ENCODE data around the gene PPM1K.

PPM1K gene

GRCh38 chr4:88276952-88277710 lies 7.2 kb downstream of the PPM1K start:
- DNase-seq (ENCODE audit: low spot score) = no peak

GRCh38 chr4:88275949-88276515 lies 8.3 kb downstream of the PPM1K start:
- DNase-seq (ENCODE audit: low spot score) = no peak

GRCh38 chr4:88275516-88275915 lies 8.8 kb downstream of the PPM1K start:
- DNase-seq (ENCODE audit: low spot score) = no peak

- no peak for DNase-seq (ENCODE audit: low spot score)
Measured at GRCh38 chr4:88268913-88269312, 15.4 kb downstream of the PPM1K start.

GRCh38 chr4:88264336-88264735 lies 20.0 kb downstream of the PPM1K start:
- no peak for DNase-seq (ENCODE audit: low spot score)

GRCh38 chr4:88257726-88258125 lies 26.6 kb downstream of the PPM1K start:
- no peak for DNase-seq (ENCODE audit: low spot score)

- no peak for DNase-seq (ENCODE audit: low spot score)
Measured at GRCh38 chr4:88255111-88255510, 29.2 kb downstream of the PPM1K start.

- no peak for DNase-seq (ENCODE audit: low spot score)
Measured at GRCh38 chr4:88251924-88252323, 32.4 kb downstream of the PPM1K start.

- DNase-seq (ENCODE audit: low spot score) = no peak
Measured at GRCh38 chr4:88247148-88247547, 37.2 kb downstream of the PPM1K start.

GRCh38 chr4:88246600-88246999 lies 37.8 kb downstream of the PPM1K start:
- no peak for DNase-seq (ENCODE audit: low spot score)

GRCh38 chr4:88244816-88245579 lies 39.4 kb downstream of the PPM1K start:
- DNase-seq (ENCODE audit: low spot score) = no peak

GRCh38 chr4:88244056-88244455 lies 40.3 kb downstream of the PPM1K start:
- DNase-seq (ENCODE audit: low spot score) = no peak

GRCh38 chr4:88242144-88242543 lies 42.2 kb downstream of the PPM1K start:
- DNase-seq (ENCODE audit: low spot score) = no peak

GRCh38 chr4:88240297-88240714 lies 44.1 kb downstream of the PPM1K start:
- DNase-seq (ENCODE audit: low spot score) = peak; percentile 42

- DNase-seq (ENCODE audit: low spot score) = no peak
Measured at GRCh38 chr4:88230969-88231771, 53.2 kb downstream of the PPM1K start.

GRCh38 chr4:88230461-88230891 lies 53.9 kb downstream of the PPM1K start:
- DNase-seq (ENCODE audit: low spot score) = no peak

- DNase-seq (ENCODE audit: low spot score) = no peak
Measured at GRCh38 chr4:88227734-88228133, 56.6 kb downstream of the PPM1K start.

- no peak for DNase-seq (ENCODE audit: low spot score)
Measured at GRCh38 chr4:88226143-88226542, 58.2 kb downstream of the PPM1K start.

GRCh38 chr4:88225232-88226105 lies 58.9 kb downstream of the PPM1K start:
- DNase-seq (ENCODE audit: low spot score) = no peak

GRCh38 chr4:88223516-88223915 lies 60.8 kb downstream of the PPM1K start:
- DNase-seq (ENCODE audit: low spot score) = no peak

GRCh38 chr4:88219099-88219498 lies 65.3 kb downstream of the PPM1K start:
- peak; percentile 75 for DNase-seq (ENCODE audit: low spot score)
